Right ventricle myocardium superior (tissue), 1 donor: Measurements from ENCODE around the gene DSCAML1. TPM values are rescaled to one million over a fixed set of nuclear protein-coding genes. Genes with fewer than 3 reads are reported as not detected.

Experiments
- ATAC-seq: fragments of 200-7000 bp; cut with Tn5 transposase; one replicate; pipeline ENCODE4 v1.9.1; 2020; ENCODE audit warnings: mild to moderate bottlenecking; ENCODE audit not compliant: poor library complexity
- DNase-seq: peaks from one replicate; pipeline ENCODE4 v3.0.0-alpha.2; 2020
- intact Hi-C: fragments of 100-400 bp; cut with DNase I; formaldehyde crosslinking; loops from one replicate; pipeline ENCODE4 v1.11.2; 2022
- total RNA-seq: library from RNA; stranded (reverse); fragmentation: NEBNext Ultra II Directional; extraction: Animal tissue kit (Norgen Biotek cat#: 25700); gene quantifications from one replicate; pipeline ENCODE4 v1.2.1, GENCODE V29; 2021
- donor health status: DM: no; HTN: yes; CAD: no; lungs with severe emphysema.

The DSCAML1 gene
- total RNA-seq, 1 donor from 2014 or later = 0.83 TPM

DNA sequence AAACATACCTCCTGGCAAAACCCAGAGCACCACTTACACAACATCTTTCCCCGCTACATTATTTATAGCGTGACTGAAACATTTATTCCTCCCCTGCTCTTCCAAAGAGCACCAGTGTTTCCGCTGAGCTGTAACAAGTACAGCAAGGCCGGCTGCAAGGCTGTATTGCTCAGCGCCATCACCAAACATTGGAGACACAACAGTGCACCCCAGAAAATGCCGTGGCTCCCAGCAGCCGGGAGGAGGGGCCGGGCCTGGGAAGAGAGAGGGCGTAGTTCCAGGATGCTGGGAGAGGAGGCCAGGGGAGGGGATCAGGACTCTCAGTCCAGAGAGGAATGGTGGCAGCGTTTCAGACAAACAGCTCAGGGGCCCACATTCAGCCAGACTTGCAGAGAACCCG, 133.2 kb downstream of the DSCAML1 start:
- intact Hi-C loops = no loop called here
- ATAC-seq = no peak
- DNase-seq = no peak

DNA sequence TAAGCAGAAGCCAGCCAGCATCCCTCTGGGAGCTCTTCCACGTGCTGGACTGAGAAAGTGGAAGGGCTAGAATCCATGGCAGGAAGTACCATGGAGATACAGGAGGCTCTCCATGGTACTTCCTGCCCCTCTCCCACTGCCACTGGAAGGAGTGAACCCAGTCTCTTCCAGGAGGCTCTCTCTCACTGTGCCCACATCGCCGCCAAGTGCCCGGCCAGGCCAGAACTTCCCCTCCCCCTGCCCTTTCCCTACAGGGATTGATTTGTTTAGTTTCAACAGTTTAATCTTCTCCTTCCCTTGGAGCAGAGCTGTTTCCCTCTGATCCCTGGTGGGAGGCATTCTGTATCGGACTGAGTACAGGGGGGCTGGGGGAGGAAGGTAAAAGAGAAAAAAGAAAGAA, 133.6 kb downstream of the DSCAML1 start:
- ATAC-seq (no peak), DNase-seq (no peak)
- intact Hi-C loops = no loop called here

GRCh38 chr11:117662671-117663269, 134.2 kb downstream of the DSCAML1 start:
- intact Hi-C loops = no loop called here
- no peak for ATAC-seq
- DNase-seq = no peak

- intact Hi-C loops = no loop called here
- DNase-seq (no peak), ATAC-seq (no peak)
Measured at GRCh38 chr11:117662255-117662654, 134.8 kb downstream of the DSCAML1 start.

DNA sequence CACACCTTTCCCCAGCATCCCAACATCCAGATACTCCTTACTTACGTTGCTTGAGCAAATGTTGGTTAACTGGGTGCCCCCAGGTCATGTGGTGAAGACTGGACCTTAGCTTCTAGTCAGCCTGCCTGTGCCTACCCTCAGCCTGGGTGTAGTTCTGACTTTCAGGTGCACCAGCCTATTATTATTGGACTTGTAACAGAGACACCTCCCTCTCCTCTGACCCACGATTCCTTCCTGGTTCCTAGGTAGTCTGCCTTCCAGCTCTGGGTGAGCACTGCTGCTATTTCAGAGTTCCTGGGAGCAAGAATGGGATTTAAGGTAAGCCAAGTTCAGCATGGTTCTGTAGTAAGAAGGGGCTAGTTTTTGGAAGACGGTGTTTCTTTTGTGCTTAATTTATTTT, 138.2 kb downstream of the DSCAML1 start:
- intact Hi-C loops = no loop called here
- DNase-seq (no peak), ATAC-seq (no peak)

DNA sequence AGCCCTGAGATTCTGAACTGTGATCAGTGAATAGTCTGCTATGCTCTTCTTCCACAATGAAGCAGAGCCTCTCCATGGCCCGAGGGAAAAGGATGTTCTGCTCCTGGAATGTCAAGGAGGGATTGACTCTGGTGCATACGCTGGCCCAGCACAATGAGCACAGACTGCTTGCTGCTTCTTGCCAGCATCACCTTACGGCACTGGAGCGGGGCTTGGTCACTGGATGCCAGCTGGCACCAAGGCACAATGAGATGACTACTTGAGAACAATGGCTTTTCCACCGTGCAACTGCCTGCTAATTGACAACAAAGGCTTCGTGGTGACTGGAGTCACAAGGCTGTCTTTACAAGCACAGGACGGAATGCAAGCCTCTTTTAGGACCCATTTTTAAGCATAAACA, 139.2 kb downstream of the DSCAML1 start:
- ATAC-seq (peak; percentile 87), DNase-seq (peak; percentile 62)
- intact Hi-C loops = no loop called here

- no peak for DNase-seq
- no peak for ATAC-seq
- intact Hi-C loops = no loop called here
Measured at GRCh38 chr11:117654281-117655255, 142.4 kb downstream of the DSCAML1 start.

GRCh38 chr11:117652521-117652920, 144.5 kb downstream of the DSCAML1 start:
- no peak for ATAC-seq
- intact Hi-C loops = no loop called here
- DNase-seq = no peak

DNA sequence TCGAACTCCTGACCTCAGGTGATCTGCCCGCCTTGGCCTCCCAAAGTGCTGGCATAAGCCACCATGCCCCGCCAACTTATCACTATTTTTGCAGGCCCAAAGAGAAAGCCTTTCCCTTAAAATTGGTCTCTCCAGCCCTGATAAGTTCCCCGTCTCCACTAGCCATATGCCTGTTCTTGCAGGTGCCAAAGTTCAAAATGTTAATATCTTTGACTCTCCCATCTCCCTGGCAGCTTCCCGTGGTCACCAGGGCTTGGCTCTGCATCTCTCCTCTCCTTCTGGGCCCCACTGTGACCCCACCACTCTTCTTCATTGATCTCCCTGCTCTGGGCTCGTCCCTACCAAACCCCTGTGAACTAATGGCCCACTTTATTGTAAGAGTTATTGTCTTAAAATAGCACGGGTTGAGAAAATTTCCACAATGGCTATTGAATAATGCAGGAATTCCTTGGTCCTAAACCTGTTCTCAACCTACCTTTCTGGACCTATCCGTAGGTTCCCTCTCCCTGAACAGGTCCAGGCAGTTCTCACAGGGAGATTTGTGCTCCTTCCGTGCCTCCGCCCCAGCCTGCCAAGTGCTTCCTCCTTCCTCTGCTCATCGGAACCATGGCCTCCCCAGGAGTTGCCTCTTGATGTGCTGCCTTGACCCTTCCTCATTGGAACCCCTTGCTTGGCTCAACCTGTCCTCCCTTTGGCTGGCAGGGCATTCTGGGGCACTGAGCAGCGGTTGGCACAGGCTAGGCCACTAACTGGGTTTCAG, 147.5 kb downstream of the DSCAML1 start:
- ATAC-seq (no peak), DNase-seq (no peak)
- intact Hi-C loops = no loop called here

- no peak for DNase-seq
- intact Hi-C loops = no loop called here
- ATAC-seq = no peak
Measured at GRCh38 chr11:117647872-117648271, 149.1 kb downstream of the DSCAML1 start.

DNA sequence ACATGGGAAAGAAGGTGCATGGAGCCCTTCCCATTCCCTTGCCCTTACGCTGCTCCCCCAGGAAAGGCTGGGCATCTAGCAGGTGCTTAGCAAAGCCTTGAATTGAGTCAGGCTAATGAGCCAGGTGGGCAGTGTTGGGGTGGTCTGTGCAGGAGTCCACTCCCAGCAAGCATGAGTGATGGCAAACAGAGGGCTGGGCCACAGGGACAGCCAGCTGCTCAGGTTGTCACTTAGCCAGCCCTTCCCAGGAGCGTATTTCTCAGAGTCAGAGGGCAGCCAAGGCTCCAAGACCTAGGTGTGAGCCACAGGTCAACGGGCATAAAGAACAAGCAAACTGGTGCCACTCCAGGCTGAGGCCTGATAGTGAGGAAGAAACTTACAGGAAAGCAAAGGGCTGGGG, 149.8 kb downstream of the DSCAML1 start:
- ATAC-seq (no peak), DNase-seq (no peak)
- intact Hi-C loops = no loop called here

GRCh38 chr11:117646411-117646810, 150.6 kb downstream of the DSCAML1 start:
- intact Hi-C loops = no loop called here
- no peak for DNase-seq
- ATAC-seq = no peak

DNA sequence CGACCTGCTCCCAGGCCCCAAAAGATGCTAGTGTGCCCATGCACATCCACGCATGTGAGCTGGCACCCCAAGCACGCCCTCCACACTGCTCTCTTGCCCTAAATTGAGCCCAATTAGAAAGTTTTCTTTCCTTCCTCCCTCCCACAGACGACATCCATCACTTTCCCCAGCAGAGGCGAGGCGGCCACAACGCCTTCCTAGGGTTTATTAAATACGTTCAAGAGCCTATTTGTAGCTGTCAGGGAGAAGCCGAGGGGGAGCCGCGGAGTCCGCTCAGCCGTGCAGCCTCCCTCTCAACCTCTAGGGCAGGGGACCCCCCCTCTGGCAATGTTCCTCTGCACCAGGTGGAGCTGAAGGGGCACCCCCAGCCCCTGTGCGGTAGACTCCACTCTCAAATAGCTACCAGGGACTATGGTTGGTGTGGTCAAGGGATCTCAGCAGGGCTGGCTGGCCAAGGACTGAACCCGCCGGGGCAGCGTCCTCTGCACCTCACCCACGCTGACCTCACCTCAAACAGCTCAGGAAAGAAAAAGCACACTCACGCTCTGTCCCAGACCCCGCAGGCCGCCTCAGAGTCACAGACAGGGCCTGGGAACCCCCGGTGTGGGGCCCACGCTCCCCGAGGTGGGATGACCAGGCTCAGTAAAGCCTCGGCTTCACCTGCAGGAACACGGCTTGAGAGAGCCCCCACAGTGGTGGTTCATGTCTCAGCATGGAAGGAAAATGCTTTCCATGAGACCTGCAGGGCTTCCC, 152.4 kb downstream of the DSCAML1 start:
- ATAC-seq (no peak), DNase-seq (no peak)
- intact Hi-C loops = no loop called here

DNA sequence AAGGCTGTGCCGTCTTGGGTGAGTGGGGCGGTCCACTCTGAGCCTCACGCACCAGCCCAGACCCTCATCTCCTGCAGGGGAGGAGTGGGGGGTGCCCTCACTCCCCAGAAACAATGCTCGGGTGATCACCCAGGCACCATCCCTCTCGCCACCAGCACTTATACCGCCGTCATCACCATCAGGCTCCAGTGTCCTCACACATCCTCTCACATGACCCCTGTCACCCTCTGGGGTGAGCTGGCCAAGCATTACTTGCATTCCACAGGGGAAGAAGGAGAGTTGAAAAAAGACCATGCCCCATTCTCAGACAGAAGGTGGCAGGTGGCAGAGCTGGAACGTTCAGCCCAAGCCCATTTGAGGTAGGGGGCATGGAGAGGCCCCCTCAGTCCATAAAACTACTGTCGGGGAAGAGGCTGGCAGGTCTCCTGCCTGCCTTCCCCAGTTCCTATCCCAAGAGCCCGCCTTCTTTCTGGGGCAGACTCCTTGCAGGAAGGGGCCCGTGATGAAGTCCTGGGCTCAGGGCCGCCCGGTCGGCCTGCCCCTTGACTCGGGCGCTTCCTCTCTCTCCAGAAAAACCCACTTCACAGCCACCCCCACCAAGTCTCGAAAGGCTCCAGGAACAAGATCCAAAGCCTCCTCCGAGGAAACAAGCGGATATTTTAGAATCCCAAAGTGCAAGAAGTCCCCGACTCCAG, 153.3 kb downstream of the DSCAML1 start:
- intact Hi-C loops = no loop called here
- DNase-seq (no peak), ATAC-seq (peak; percentile 68)

DNA sequence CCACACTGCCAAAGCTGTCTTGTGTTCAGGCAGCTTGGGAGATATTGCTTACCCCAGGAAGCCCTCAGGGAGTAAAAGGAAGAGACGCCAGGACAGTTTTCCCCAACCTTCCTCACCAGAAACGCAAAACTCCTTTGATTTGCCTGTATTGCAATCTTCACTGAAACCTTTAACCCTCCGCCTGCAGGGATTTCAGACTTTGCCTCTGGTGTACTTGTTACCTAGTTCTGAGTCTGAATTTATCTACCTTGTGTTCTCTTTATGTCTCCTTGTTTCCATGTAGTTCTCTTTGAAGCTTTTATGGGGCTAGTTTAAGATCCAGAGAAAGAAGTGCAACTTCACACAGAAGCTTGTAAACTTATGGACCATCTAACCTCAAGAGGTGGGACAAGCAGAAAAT, 154.2 kb downstream of the DSCAML1 start:
- ATAC-seq = no peak
- DNase-seq = no peak
- intact Hi-C loops = no loop called here

- intact Hi-C loops = no loop called here
- no peak for ATAC-seq
- no peak for DNase-seq
Measured at GRCh38 chr11:117642396-117642795, 154.6 kb downstream of the DSCAML1 start.

DNA sequence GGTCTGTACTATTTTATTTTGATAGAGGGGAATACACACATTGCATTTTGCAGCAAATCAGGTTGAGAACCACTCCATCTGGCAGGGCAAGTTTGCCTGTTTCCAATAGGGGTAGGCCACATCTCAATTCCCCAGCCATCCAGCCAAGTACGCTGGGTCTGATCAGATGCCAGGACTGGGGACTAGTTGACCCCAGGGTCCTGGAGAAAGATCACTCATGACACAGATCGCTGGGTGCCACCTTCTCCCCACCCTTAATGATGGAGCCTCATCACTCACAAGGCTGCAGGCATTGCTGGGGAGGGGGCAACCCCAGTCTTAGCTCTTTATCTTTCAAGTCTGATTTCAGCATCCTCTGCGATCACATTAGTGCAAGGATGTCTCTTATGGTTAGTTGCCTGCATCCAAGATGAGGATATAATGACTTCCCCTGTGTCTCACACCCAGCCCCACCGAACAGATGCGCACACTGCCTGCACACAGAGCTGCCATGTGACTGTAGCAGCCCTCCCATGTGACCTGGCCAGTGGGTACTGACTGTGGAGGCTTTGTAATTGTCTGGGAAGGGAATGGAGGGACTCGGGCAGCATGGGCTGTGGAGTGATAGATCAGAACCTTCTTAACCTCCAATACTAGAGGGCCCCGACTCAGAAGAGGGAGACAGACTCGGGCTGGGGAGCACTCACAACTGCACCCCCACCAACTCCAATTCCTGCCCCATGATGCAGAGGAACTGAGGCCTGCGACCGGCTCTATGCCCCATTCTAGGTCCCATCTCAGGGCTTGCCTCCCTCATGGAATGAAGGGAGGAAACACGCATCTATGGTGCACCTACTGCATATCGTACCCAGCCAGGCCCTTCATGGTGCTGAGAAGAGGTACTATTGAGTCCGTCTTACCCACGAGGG, 155.8 kb downstream of the DSCAML1 start:
- ATAC-seq = no peak
- intact Hi-C loops = no loop called here
- DNase-seq = no peak
